Fibroblast of lung (primary cell): Measurements from ENCODE around the gene PRKACG.

Source experiments
- EZH2 ChIP-seq: IDR thresholded peaks from 2 replicates; pipeline ENCODE4 v1.5.1; 2012; ENCODE audit warnings: low read length, control low read depth, mild to moderate bottlenecking; ENCODE audit errors: missing control alignments
- TF ChIP-seq, protein P1 (sequence below), 2 donors: IDR thresholded peaks in 1 of 2; conservative IDR thresholded peaks in 1 of 2; 1 replicate in 1 of 2; 2 replicates in 1 of 2; pipeline ENCODE4 v1.5.1; 2011 to 2012; ENCODE audit warnings: low read length in 2 of 2, control low read depth in 1 of 2, inconsistent platforms in 1 of 2, low read depth in 1 of 2, mild to moderate bottlenecking in 1 of 2

- no peak for TF ChIP-seq EZH2
- TF ChIP-seq, protein P1, sequence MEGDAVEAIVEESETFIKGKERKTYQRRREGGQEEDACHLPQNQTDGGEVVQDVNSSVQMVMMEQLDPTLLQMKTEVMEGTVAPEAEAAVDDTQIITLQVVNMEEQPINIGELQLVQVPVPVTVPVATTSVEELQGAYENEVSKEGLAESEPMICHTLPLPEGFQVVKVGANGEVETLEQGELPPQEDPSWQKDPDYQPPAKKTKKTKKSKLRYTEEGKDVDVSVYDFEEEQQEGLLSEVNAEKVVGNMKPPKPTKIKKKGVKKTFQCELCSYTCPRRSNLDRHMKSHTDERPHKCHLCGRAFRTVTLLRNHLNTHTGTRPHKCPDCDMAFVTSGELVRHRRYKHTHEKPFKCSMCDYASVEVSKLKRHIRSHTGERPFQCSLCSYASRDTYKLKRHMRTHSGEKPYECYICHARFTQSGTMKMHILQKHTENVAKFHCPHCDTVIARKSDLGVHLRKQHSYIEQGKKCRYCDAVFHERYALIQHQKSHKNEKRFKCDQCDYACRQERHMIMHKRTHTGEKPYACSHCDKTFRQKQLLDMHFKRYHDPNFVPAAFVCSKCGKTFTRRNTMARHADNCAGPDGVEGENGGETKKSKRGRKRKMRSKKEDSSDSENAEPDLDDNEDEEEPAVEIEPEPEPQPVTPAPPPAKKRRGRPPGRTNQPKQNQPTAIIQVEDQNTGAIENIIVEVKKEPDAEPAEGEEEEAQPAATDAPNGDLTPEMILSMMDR (conservative IDR thresholded peaks at IDR 0.05 in 1 of 2, IDR thresholded peaks at IDR 0.05 in 1 of 2; ENCODE audit: low read depth in 1 of 2, low read length in 2 of 2): no peak
Observed at GRCh38 chr9:68967800-68968199, 46.1 kb downstream of the PRKACG start.
